HG02973 (cell line): ENCODE measurements around the gene ETS2.

ENCODE experiments used
- ATAC-seq: cut with Tn5 transposase; IDR thresholded peaks from one replicate; pipeline ENCODE4 v1.9.1; 2021; ENCODE audit warnings: moderate library complexity; ENCODE audit not compliant: unreplicated experiment

ETS2 gene

GRCh38 chr21:38805328-38806152, at the start of gene ETS2:
Gene ETS2, plus strand, starts transcription at chr21:38805929. Its CDS starts 4,106 bp downstream, at chr21:38810035.
- peak; percentile 55 for ATAC-seq

GRCh38 chr21:38756746-38757145, 49.0 kb upstream of the ETS2 start:
- ATAC-seq, result no peak

GRCh38 chr21:38758501-38759214, 47.1 kb upstream of the ETS2 start:
- ATAC-seq, result no peak

- no peak for ATAC-seq
Measured at GRCh38 chr21:38759413-38759812, 46.3 kb upstream of the ETS2 start.

GRCh38 chr21:38760017-38760761, 45.5 kb upstream of the ETS2 start:
- ATAC-seq, result no peak

GRCh38 chr21:38760762-38761155, 45.0 kb upstream of the ETS2 start:
- ATAC-seq, result no peak

GRCh38 chr21:38761531-38761930, 44.2 kb upstream of the ETS2 start:
- ATAC-seq, result no peak

- no peak for ATAC-seq
Measured at GRCh38 chr21:38765056-38765455, 40.7 kb upstream of the ETS2 start.

GRCh38 chr21:38766987-38767722, 38.6 kb upstream of the ETS2 start:
- peak; percentile 89 for ATAC-seq

- no peak for ATAC-seq
Measured at GRCh38 chr21:38768471-38769063, 37.2 kb upstream of the ETS2 start.

GRCh38 chr21:38769191-38769780, 36.4 kb upstream of the ETS2 start:
- no peak for ATAC-seq

GRCh38 chr21:38770660-38771059, 35.1 kb upstream of the ETS2 start:
- ATAC-seq, result no peak

GRCh38 chr21:38771536-38771935, 34.2 kb upstream of the ETS2 start:
- ATAC-seq, result no peak

GRCh38 chr21:38772646-38773045, 33.1 kb upstream of the ETS2 start:
- ATAC-seq, result no peak

GRCh38 chr21:38773099-38774061, 32.3 kb upstream of the ETS2 start:
- ATAC-seq, result no peak

- no peak for ATAC-seq
Measured at GRCh38 chr21:38774152-38774551, 31.6 kb upstream of the ETS2 start.

- ATAC-seq, result no peak
Measured at GRCh38 chr21:38774586-38775285, 31.0 kb upstream of the ETS2 start.

GRCh38 chr21:38775733-38776132, 30.0 kb upstream of the ETS2 start:
- no peak for ATAC-seq
